Ascending aorta (tissue), 2 donors: Measurements from ENCODE around the gene DTNB. TPM values are rescaled to one million over a fixed set of nuclear protein-coding genes. Genes with fewer than 3 reads are reported as not detected.

Experiments
- DNase-seq, 2 donors: peaks; one replicate each; pipeline ENCODE4 v3.0.0-alpha.2; 2019; ENCODE audit warnings: low spot score in 2 of 2
- H3K27ac ChIP-seq, 2 donors: fragments of 200-600 bp; sonication (generic); one replicate each; pipeline ENCODE4 v1.5.1; 2016 to 2017; ENCODE audit warnings: mild to moderate bottlenecking in 1 of 2
- H3K27me3 ChIP-seq: fragments of 200-600 bp; sonication (generic); one replicate; pipeline ENCODE4 v1.5.1; 2017
- H3K36me3 ChIP-seq, 2 donors: fragments of 200-600 bp; sonication (generic); one replicate each; pipeline ENCODE4 v1.5.1; 2016
- H3K4me1 ChIP-seq, 2 donors: fragments of 200-600 bp; sonication (generic); one replicate each; pipeline ENCODE4 v1.5.1; 2016 to 2017; ENCODE audit warnings: mild to moderate bottlenecking in 1 of 2
- H3K4me3 ChIP-seq, 2 donors: fragments of 200-600 bp; sonication (generic); one replicate each; pipeline ENCODE4 v1.5.1; 2016 to 2017; ENCODE audit warnings: mild to moderate bottlenecking in 1 of 2
- H3K9me3 ChIP-seq, 2 donors: fragments of 200-600 bp; sonication (generic); one replicate each; pipeline ENCODE4 v1.5.1; 2016
- intact Hi-C: fragments of 100-400 bp; cut with DNase I; formaldehyde crosslinking; loops from one replicate; pipeline ENCODE4 v1.15.1; 2023
- total RNA-seq: library from RNA; depleted of rRNA; stranded (reverse); fragments of >200 nt; gene quantifications from one replicate; pipeline ENCODE4 v1.1.0, GENCODE V29; 2016
- TF ChIP-seq, protein P1 (sequence below), 3 experiments: fragments of 200-600 bp in 2 of 3; fragments of 450-650 bp in 1 of 3; sonication (generic) in 2 of 3; IDR thresholded peaks; one replicate each; pipeline ENCODE4 v1.5.1; 2016 to 2019; ENCODE audit warnings: antibody characterized with exemption in 3 of 3, mild to moderate bottlenecking in 1 of 3, moderate library complexity in 1 of 3

DTNB gene
- total RNA-seq, 1 donor from 2014 or later = 22.7 TPM

DNA sequence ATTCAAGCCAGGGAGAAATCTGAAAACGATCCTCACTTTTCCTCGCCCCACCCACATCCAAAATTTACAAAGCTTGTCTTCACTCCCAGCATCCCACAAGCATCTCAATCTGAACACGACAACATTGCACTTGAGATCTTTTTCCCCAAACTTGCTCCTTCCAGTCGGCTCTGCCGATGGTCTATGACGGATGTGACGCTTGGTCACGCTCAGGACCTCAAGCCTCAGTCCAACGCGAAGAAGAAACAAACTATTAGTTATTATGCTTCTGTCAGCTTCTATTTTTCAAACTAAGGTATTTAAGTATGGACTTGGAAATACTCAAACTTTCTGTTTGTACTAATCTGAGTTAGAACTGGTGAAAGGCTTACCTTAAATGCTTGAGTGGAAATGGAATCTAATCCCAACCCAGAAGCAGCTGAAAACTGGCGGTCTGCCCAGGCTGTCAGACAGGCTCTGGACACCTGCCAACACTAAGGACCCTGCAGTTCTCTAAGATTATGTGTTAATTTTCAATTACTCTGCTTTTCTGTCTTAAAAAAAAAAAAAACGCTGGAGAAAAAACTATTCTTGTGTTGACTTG is 199.5 kb downstream of the DTNB start:
- Histone ChIP-seq H3K4me3 (no peak overlapping the region), H3K27ac (no peak overlapping the region), H3K36me3 (peaks cover 2 to 5% of the 10 kb centered on the region in 2 donors), H3K4me1 (no peaks in the 10 kb centered on the region), H3K9me3 (peaks cover 0 to 15% of the 10 kb centered on the region in 2 donors), H3K27me3 (no peaks in the 10 kb centered on the region)
- no peak for DNase-seq
- intact Hi-C loops = no loop called here
- TF ChIP-seq, protein P1, sequence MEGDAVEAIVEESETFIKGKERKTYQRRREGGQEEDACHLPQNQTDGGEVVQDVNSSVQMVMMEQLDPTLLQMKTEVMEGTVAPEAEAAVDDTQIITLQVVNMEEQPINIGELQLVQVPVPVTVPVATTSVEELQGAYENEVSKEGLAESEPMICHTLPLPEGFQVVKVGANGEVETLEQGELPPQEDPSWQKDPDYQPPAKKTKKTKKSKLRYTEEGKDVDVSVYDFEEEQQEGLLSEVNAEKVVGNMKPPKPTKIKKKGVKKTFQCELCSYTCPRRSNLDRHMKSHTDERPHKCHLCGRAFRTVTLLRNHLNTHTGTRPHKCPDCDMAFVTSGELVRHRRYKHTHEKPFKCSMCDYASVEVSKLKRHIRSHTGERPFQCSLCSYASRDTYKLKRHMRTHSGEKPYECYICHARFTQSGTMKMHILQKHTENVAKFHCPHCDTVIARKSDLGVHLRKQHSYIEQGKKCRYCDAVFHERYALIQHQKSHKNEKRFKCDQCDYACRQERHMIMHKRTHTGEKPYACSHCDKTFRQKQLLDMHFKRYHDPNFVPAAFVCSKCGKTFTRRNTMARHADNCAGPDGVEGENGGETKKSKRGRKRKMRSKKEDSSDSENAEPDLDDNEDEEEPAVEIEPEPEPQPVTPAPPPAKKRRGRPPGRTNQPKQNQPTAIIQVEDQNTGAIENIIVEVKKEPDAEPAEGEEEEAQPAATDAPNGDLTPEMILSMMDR (IDR thresholded peaks at IDR 0.05) = no peak

DNA sequence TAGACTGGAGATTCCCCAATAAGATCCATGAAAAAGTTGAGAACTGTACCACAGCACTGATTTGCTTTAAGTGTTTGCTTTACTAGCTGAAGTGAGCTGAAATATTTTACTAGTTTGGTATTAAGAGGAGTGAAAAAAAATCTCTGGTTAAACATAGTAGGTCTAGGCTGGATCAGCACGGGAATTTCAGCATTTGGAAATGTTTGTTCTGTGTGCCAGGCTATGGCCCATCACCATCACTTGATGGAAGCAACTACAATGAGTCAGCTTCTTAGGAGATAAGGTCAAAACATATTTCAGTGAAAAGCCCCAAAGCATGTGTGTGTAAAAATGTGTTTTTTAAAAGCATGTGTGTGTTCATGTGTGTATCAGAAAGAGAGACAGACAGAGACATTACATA is 200.2 kb downstream of the DTNB start:
- Histone ChIP-seq H3K4me1 (no peaks in the 10 kb centered on the region), H3K27ac (no peak overlapping the region), H3K27me3 (no peaks in the 10 kb centered on the region), H3K4me3 (no peak overlapping the region), H3K36me3 (peaks cover 0 to 2% of the 10 kb centered on the region in 2 donors), H3K9me3 (peaks cover 0 to 15% of the 10 kb centered on the region in 2 donors)
- DNase-seq = no peak
- TF ChIP-seq, protein P1 (IDR thresholded peaks at IDR 0.05) = no peak
- intact Hi-C loops = no loop called here

DNA sequence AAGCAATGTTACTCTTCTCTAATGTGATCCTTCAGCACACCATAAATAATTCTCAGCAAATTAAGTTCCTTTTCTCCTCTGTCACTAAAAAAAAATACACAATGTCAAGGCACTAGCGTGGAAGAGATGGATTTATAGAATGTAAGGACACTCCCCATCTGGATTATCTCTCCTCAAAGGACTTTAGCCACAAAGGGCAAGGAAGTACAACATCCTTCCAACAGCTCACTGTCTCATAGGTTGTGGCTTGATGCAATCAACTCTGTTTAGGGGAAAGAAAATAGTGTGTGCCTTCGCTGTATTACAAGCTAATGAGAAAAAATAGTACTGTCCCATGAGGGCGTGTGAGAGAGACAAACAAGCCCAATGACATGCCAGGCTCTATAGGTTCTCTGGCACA is 202.6 kb downstream of the DTNB start:
- intact Hi-C loops = no loop called here
- H3K27ac ChIP-seq = no peak overlapping the region
- TF ChIP-seq, protein P1 (IDR thresholded peaks at IDR 0.05) = no peak
- H3K36me3 ChIP-seq = peaks cover 0 to 2% of the 10 kb centered on the region in 2 donors
- no peaks in the 10 kb centered on the region for H3K27me3 ChIP-seq
- H3K9me3 ChIP-seq = peaks cover 0 to 7% of the 10 kb centered on the region in 2 donors
- no peak for DNase-seq
- H3K4me3 ChIP-seq = no peak overlapping the region
- H3K4me1 ChIP-seq = no peaks in the 10 kb centered on the region

DNA sequence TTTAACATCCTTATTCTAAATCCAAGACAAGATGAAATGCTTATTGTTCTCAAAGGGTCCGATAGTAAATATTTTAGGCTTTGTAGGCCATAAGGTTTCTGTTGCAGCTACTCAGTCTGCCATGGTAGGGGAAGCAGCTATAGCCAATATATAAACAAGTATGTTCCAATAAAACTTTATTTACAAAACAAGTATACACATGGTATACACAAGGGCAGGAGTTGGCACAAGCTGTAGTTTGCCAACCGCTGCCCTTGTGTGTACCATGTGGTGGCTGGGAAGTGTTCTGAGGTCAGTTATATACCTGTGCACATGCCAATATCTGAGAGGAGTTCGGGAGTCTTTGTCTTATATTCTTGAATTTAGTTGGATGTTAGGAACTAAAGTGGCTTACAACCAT is 205.6 kb downstream of the DTNB start:
- Histone ChIP-seq H3K27ac (no peak overlapping the region), H3K36me3 (peaks cover 0 to 2% of the 10 kb centered on the region in 2 donors), H3K27me3 (no peaks in the 10 kb centered on the region), H3K9me3 (no peaks in the 10 kb centered on the region), H3K4me1 (no peaks in the 10 kb centered on the region), H3K4me3 (no peak overlapping the region)
- intact Hi-C loops = no loop called here
- no peak for DNase-seq
- TF ChIP-seq, protein P1 (IDR thresholded peaks at IDR 0.05) = no peak

DNA sequence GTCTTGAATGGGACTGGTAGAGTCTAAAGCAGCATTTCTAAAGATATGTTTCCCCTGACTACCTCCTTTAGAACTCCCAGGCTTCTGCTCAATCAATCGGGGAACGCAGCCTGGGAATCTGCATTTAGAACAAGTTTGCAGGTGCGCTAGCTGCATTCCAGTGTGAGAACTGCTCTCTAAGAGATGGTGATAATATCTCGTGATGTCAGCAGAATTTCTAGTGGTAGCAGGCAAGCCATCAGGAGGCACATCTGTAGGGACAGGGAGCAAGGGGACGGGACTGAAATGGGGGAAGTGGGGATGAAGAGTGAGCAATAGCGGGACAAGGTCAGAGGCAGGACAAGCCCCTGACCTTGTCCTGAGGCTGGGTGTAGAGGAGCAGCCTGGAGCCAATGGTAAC is 211.4 kb downstream of the DTNB start:
- intact Hi-C loops = no loop called here
- Histone ChIP-seq H3K9me3 (no peaks in the 10 kb centered on the region), H3K27me3 (no peaks in the 10 kb centered on the region), H3K4me1 (no peaks in the 10 kb centered on the region), H3K27ac (no peak overlapping the region), H3K4me3 (no peak overlapping the region), H3K36me3 (no peaks in the 10 kb centered on the region)
- DNase-seq = no peak
- TF ChIP-seq, protein P1 (IDR thresholded peaks at IDR 0.05) = no peak
